ACC112 (cell line): ENCODE measurements around the gene EVI2A.
A peak's percentile ranks its signal among the peaks of the same experiment; 100 is the strongest.
"Not testable (repeated sequence)": the region's sequence is repeated elsewhere in the genome, so short reads cannot be mapped to it uniquely, and the experiment has no call there.

ENCODE experiments used
- H2AFZ ChIP-seq: fragments of 200-600 bp; sonication (generic); one replicate; pipeline ENCODE4 v1.6.0; 2017; ENCODE audit warnings: antibody characterized with exemption, low read length; ENCODE audit not compliant: unreplicated experiment
- H3K27ac ChIP-seq: fragments of 200-600 bp; sonication (generic); 2 replicates; pipeline ENCODE4 v1.5.1; 2014; ENCODE audit warnings: low read depth, mild to moderate bottlenecking, antibody characterized with exemption, low read length, moderate library complexity
- H3K27me3 ChIP-seq: fragments of 200-600 bp; sonication (generic); 2 replicates; pipeline ENCODE4 v1.6.1; 2014; ENCODE audit warnings: mild to moderate bottlenecking, antibody characterized with exemption, low read length, moderate library complexity, mixed read lengths; ENCODE audit not compliant: insufficient read depth
- H3K36me3 ChIP-seq: fragments of 200-600 bp; sonication (generic); 2 replicates; pipeline ENCODE4 v1.6.1; 2016; ENCODE audit warnings: mild to moderate bottlenecking, antibody characterized with exemption, low read length, moderate library complexity, mixed read lengths; ENCODE audit not compliant: insufficient read depth
- H3K4me1 ChIP-seq: fragments of 200-600 bp; sonication (generic); one replicate; pipeline ENCODE4 v1.6.1; 2016; ENCODE audit warnings: low read length, mixed read lengths; ENCODE audit not compliant: insufficient read depth, unreplicated experiment, control insufficient read depth
- H3K4me3 ChIP-seq: fragments of 200-600 bp; sonication (generic); 2 replicates; pipeline ENCODE4 v1.5.1; 2014; ENCODE audit warnings: mild to moderate bottlenecking, low read depth, low read length
- H3K79me2 ChIP-seq: fragments of 200-600 bp; sonication (generic); one replicate; pipeline ENCODE4 v1.6.0; 2016; ENCODE audit warnings: low read length; ENCODE audit not compliant: control insufficient read depth, unreplicated experiment, insufficient read depth

EVI2A gene, protein sequence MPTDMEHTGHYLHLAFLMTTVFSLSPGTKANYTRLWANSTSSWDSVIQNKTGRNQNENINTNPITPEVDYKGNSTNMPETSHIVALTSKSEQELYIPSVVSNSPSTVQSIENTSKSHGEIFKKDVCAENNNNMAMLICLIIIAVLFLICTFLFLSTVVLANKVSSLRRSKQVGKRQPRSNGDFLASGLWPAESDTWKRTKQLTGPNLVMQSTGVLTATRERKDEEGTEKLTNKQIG

DNA sequence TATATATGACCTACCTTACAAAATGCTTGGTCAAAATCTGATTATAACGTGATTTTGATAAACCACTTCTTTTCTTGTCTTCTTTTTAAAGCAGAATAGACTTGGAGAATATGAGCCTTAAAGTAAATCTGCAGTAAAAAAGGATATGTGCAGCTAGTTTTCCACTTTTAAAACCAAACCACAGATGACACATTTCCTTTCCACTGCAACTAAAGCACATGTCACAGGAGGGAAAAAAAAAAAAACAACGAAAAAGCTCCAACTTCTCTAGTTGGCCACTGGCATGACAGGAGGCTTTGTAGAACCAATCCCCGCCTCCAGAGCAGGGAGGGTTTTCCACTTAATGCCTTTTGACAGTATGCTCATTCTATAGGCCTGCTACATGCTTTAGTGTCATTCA, at the start of gene EVI2A:
EVI2A (minus strand) TSS at position 142 of the 400 bp plus-strand sequence. CDS start 2,609 bp downstream, outside the sequence.
- H3K27me3 ChIP-seq: no peaks in the 10 kb centered on the region
- peak within 1 kb of the TSS; percentile 71 for H3K27ac ChIP-seq
- no peak within 1 kb of the TSS for H2AFZ ChIP-seq
- peak within 1 kb of the TSS; percentile 71 for H3K4me3 ChIP-seq
- 0 out of 2 replicates have a peak, but pooled peaks cover 4% of the 10 kb centered on the region for H3K36me3 ChIP-seq
- H3K79me2 ChIP-seq: peaks cover 17% of the 10 kb centered on the region
- H3K4me1 ChIP-seq: peaks cover 38% of the 10 kb centered on the region

DNA sequence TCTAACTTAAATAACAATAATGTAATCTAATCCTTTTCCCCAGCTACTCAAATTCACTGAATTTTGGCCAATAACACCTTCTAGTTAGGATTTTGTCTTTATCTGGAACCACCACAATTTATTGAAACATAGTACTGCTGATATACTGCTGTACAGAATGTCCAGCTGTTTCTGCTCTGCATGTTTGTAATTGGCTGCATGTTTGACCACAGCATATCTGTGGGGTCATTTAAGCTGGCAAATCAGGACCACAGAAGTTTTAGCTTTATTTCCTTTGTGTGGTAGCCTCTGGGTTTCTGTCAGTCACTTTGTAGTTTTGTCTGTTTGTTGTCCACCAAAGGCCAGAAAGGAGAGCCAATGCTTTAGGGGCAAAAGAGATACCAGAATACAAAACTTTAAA, 47.8 kb upstream of the EVI2A start:
- Histone ChIP-seq H2AFZ (no peak overlapping the region), H3K27ac (no peak overlapping the region), H3K4me3 (no peak overlapping the region), H3K36me3 (0 out of 2 replicates have a peak, but pooled peaks cover 4% of the 10 kb centered on the region), H3K27me3 (no peaks in the 10 kb centered on the region), H3K79me2 (no peaks in the 10 kb centered on the region), H3K4me1 (peaks cover 24% of the 10 kb centered on the region)

DNA sequence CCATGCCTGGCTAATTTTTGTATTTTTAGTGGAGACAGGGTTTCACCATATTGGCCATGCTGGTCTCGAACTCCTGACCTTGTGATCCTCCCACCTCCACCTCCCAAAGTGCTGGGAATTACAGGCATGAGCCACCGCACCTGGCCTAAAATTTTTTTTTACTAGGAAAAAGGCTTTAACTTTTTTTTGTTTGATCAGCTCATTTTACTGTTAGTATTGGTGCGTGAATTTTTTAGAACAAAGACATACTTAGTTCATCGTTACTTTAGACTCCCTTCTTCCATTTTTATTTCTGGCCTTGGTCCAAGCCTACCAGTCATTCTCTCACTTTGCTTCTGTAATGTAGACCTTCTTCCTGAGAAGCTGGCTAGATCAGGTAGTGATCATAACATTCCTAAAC, 44.7 kb upstream of the EVI2A start:
- Histone ChIP-seq H3K36me3 (peaks cover 2% of the 10 kb centered on the region; the same call in 1 of the 2 replicates), H3K27me3 (no peaks in the 10 kb centered on the region)

DNA sequence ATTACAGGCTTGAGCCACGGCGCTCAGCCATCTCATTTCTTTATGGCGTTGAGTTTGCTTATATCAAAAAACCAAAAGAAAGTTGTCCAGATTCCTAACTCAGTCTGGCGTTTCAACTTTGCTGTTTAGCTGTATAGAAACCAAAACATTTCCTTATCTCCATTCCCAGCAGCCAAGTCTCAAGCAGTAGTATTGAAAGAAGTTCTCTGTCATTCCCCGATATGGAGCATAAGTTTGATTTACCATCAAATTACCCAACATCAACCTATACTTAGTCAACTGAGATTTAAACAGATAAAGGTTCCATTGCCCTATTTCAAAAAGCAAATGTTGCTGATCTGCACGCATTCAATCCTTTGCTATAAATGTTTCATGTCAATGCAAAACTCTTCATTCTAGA, 42.6 kb upstream of the EVI2A start:
- no peaks in the 10 kb centered on the region for H3K27me3 ChIP-seq
- no peaks in the 10 kb centered on the region for H3K4me1 ChIP-seq
- H2AFZ ChIP-seq: no peak overlapping the region
- H3K4me3 ChIP-seq: no peak overlapping the region
- H3K27ac ChIP-seq: no peak overlapping the region
- no peaks in the 10 kb centered on the region for H3K79me2 ChIP-seq
- H3K36me3 ChIP-seq: peaks cover 8% of the 10 kb centered on the region

More for the DNA sequence above, 44.7 kb upstream of the EVI2A start:
- H3K4me3 ChIP-seq: no peak overlapping the region
- peaks cover 12% of the 10 kb centered on the region for H3K4me1 ChIP-seq
- no peak overlapping the region for H3K27ac ChIP-seq
- no peak overlapping the region for H2AFZ ChIP-seq
- H3K79me2 ChIP-seq: no peaks in the 10 kb centered on the region

DNA sequence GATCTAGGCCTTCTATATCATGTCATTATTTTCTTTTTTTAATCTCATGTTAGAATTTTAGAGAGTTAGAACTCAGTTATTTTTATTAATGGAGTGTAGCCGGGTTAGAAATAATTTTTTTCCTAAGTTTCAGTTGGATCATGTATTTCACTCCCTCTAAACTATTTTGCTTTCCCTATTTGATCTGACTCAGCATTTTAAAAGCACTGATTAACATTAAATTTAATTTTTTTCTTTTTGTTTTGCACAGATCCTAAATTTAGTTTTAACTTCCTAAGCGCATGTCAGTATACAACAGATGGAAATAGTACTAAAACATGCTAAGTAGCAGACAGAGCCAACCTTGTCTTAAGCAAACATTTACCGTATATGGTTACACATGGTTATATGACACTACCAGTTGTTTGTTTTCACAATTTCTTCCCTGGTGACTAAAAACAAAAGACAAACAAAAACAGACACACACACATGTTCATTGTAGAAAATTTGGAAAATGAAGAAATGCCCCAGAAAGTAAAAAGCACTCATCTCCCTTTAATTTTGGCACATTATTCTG, 36.5 kb upstream of the EVI2A start:
- H3K27ac ChIP-seq: no peak overlapping the region
- peaks cover 35% of the 10 kb centered on the region for H3K36me3 ChIP-seq

DNA sequence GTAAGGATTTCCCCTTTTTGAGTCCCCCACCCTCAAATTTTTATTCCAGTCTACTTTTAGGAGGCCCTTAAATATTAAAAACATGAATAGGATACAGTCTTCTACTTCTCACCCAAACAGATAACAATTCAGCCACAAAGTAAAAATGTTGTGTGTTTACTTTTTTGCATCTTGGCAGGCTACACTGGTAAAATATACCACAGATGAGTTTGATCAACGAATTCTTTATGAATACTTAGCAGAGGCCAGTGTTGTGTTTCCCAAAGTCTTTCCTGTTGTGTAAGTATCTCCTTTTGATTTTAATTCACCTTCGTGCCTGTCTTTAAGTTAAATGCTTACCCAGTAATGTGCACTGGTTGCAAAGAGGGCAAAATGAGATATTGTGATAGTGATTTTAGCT, 35.7 kb upstream of the EVI2A start:
- Histone ChIP-seq H3K36me3 (peaks cover 37% of the 10 kb centered on the region), H3K27ac (no peak overlapping the region), H3K4me1 (no peaks in the 10 kb centered on the region), H3K79me2 (no peaks in the 10 kb centered on the region), H2AFZ (no peak overlapping the region), H3K27me3 (no peaks in the 10 kb centered on the region), H3K4me3 (no peak overlapping the region)

More for the DNA sequence above, 36.5 kb upstream of the EVI2A start:
- Histone ChIP-seq H3K4me1 (no peaks in the 10 kb centered on the region), H3K4me3 (no peak overlapping the region), H2AFZ (no peak overlapping the region), H3K79me2 (no peaks in the 10 kb centered on the region), H3K27me3 (no peaks in the 10 kb centered on the region)

DNA sequence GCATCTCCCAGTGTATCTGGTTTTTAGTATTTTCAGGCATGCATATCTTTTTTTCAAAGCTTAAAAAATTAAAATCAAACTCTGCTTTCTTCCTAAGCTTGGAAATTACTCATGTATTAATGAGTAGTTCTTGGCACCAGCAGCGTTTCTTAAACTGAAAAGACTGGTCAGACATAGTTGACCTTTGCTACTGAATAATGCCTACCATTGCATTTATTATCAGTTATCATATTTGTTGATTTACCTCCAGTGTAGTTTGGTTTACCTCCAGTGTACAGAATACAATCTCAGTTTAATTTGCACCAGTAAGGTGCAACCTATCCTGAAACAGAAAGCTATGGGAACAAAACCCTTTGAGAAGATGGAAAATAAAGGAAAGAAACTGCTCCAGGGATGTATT, 34.5 kb upstream of the EVI2A start:
- H3K79me2 ChIP-seq: no peaks in the 10 kb centered on the region
- H3K36me3 ChIP-seq: peaks cover 39% of the 10 kb centered on the region
- H3K4me3 ChIP-seq: no peak overlapping the region
- H3K4me1 ChIP-seq: no peaks in the 10 kb centered on the region
- no peak overlapping the region for H2AFZ ChIP-seq
- H3K27ac ChIP-seq: no peak overlapping the region
- H3K27me3 ChIP-seq: no peaks in the 10 kb centered on the region

DNA sequence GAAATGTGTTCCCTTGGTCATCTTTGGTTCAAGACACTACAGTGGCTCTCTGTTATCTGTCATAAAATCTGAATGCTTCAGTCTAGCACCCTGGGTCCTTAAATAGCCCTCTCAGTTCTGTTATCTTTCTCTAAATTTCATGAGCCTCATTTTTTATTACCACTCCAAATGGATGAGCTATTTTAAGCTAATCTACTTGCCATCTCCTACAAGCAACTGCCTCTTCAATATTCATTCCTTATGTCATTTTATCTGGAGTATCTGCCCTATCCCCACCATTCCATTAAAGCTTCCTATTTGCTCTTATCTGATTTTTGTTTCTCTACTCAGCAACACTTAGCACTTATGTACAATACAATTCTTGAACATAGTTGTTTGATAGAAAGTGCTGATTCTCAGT, 28.0 kb upstream of the EVI2A start:
- H3K36me3 ChIP-seq: peaks cover 31% of the 10 kb centered on the region
- no peaks in the 10 kb centered on the region for H3K27me3 ChIP-seq
- no peaks in the 10 kb centered on the region for H3K4me1 ChIP-seq
- no peak overlapping the region for H3K27ac ChIP-seq
- H3K4me3 ChIP-seq: no peak overlapping the region
- no peak overlapping the region for H2AFZ ChIP-seq
- H3K79me2 ChIP-seq: no peaks in the 10 kb centered on the region

DNA sequence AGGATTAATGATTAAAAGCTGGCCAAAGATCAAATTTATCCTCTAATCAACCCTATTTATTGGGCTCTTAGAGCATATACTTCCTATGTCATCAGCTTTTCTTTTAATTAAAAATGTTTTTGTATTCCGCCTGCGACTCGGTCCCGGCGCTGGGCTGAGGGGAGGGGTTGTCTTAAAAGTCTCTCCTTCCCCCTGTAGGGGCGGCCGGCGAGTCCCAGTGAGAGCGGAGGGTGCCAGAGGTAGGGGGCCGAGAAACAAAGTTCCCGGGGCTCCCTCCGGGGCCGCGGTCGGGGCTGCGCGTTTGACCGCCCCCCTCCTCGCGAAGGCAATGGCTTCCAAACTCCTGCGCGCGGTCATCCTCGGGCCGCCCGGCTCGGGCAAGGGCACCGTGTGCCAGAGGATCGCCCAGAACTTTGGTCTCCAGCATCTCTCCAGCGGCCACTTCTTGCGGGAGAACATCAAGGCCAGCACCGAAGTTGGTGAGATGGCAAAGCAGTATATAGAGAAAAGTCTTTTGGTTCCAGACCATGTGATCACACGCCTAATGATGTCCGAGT, 23.8 kb upstream of the EVI2A start:
- not testable (repeated sequence) for H3K27ac ChIP-seq, H2AFZ ChIP-seq, H3K79me2 ChIP-seq, H3K4me3 ChIP-seq, H3K27me3 ChIP-seq, H3K4me1 ChIP-seq
- peaks cover 19% of the 10 kb centered on the region for H3K36me3 ChIP-seq

DNA sequence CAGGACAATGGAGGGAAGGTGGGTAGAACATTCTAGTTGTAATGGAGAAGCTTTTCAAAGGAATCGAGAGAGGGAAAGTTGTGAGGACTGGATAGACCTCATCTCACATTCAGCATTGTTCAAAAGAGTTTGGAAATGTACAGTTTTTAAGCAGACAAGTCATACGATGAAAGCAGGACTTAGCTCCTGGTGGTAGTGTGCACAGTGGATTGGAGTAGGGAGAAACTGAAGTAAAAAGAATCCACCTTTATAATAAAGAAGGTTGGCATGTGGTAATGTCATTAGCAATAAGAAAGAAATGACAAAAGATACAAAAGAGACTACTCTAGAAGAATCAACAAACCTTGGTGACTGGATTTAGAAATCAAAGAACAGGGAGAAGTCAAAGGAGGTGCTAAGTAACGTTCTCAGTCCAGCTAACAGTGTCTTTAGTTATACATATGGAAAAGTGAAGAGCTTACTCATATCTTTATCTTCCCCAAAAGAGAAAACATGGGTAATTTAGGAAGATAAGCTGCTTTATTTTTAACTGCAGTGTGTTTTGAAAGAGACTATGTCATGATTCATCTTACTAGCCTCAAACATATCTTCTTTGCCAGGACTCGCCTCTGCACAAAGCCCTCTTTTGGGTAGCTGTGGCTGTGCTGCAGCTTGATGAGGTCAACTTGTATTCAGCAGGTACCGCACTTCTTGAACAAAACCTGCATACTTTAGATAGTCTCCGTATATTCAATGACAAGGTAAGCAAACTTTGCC, 18.7 kb upstream of the EVI2A start:
- Histone ChIP-seq H3K36me3 (peaks cover 18% of the 10 kb centered on the region), H3K4me1 (peaks cover 14% of the 10 kb centered on the region), H3K27me3 (no peaks in the 10 kb centered on the region), H3K79me2 (no peaks in the 10 kb centered on the region), H3K27ac (peak overlapping the region; percentile 62), H2AFZ (peak overlapping the region; percentile 5), H3K4me3 (peak overlapping the region; percentile 19; the same call in 1 of the 2 replicates)
